ENCODE data around the gene APBB2. TPM values are rescaled to one million over a fixed set of nuclear protein-coding genes. Genes with fewer than 3 reads are reported as not detected.
"Not testable (repeated sequence)": the region's sequence is repeated elsewhere in the genome, so short reads cannot be mapped to it uniquely, and the experiment has no call there.

APBB2 gene
- total RNA-seq, 1 donor from 2014 or later = 121 TPM

DNA sequence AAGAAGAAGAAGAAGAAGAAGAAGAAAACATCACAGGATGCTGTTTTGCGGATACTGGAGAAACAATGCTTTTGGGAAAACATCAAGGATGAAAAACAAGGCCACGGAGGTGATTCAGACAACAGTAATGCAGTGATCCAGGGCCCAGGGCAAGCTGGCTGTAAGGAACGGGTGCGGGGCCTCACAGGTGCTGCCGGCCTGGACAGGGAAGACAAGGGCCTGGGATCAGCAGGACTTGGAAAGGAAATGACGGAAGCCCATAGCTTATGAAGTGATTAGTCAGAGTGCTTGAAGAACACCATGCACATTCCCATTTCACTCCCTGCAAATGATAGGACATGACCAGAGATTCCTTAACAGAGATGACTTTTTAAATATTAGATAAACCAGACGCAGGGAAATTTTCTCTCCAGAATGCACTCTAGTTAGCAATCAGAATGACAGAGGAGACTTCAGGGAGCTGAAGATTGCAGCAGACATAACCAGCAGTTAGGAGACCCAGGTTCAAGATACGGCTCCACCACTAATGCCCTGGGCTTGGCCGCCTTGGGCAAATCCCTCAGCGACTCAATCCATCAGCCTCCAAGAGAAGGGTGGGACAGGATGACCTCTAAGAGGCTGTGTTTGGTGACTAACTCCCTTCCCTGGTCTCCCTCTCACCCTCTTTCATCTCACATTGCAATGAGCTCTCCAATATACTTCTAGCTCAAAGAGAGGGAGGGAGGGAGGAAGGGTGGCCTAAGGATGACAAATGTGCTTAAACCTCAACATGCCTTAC, 54.1 kb downstream of the APBB2 start:
- no peak for DNase-seq (ENCODE audit: low spot score)

- no peak for DNase-seq (ENCODE audit: low spot score)
Observed at GRCh38 chr4:41158756-41159155, 55.6 kb downstream of the APBB2 start.

- no peak for DNase-seq (ENCODE audit: low spot score)
Observed at GRCh38 chr4:41158274-41158673, 56.1 kb downstream of the APBB2 start.

DNA sequence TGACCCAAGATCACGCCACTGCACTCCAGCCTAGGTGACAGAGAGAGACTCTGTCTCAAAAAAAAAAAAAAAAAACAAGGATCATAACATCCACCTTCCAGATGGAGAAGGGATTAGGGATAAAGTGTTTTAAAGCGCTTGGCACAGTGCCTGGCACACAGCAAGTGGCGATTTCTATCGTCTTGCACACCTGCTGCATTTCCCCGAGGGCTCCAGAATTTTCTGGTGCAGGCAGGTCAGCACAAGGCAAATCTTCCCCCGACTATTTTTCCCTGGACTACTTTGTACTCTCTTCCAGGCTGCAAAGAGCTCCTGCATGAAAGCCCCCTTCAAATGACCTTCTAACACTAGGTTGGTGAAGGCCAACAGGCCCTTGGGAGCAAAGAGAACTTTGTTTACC, 57.3 kb downstream of the APBB2 start:
- no peak for DNase-seq (ENCODE audit: low spot score)

DNA sequence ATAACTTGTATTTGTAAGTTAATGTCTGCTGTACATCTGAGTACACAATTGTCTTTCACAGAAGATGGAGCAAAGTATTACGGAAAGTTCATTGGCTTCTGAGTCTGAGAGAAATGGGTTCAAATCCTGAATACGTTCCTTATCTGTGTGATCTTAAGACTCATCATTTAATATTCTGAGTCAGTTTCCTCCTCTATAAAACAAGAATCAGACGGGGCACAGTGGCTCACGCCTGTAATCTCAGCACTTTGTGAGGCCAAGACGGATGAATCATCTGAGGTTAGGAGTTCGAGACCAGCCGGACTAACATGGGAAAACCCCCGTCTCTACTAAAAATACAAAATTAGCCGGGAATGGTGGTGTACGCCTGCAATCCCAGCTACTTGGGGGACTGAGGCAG, 57.8 kb downstream of the APBB2 start:
- DNase-seq (ENCODE audit: low spot score) = no peak

DNA sequence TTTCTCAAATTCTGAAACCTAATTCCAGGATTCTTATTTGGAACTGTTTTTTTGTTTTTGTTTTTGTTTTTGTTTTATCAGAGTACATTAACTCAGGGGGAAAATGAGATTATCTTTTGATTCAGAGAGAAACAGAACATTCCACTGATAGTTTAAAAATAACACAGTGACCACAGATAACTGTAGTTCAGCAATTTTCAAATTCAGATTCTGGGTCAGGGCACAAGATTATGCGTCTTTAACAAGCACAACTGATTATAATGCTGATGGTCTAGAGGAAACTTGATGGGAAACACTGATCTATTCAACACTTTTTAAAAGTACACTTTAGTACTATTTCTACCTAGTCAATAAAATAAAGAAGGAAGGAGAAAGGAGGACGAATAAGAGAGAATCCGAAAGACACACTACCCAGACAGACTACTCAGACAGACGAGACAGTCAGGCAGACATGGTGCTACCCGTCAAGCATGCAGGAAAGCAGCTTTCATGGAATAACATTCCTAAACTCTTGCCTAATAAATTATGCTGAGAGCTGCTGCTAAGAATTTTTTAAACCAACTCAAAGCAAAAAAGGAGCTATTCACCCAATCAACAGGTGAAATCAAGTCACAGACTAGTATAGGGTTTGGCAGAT, 59.0 kb downstream of the APBB2 start:
- no peak for DNase-seq (ENCODE audit: low spot score)

- no peak for DNase-seq (ENCODE audit: low spot score)
Observed at GRCh38 chr4:41154814-41155177, 59.5 kb downstream of the APBB2 start.

- no peak for DNase-seq (ENCODE audit: low spot score)
Observed at GRCh38 chr4:41154010-41154813, 60.1 kb downstream of the APBB2 start.

DNA sequence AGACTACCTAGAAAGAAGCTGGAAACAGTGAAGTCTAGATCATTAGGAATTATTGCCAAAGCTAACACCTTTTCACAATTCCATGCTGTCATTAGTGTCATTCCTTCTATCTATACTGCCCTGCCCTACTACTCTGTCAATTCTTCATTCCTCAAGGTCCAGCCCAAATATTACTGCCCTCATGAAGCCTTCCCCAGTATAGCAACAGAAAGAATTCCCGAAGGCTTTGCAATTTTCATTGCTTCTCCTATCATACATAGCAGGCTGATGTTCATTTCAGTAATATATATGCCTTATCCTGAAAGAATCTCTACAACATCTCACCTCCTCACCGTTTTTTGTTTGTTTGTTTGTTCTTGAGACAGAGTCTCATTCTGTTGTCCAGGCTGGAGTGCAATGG, 63.9 kb downstream of the APBB2 start:
- DNase-seq (ENCODE audit: low spot score) = no peak

DNA sequence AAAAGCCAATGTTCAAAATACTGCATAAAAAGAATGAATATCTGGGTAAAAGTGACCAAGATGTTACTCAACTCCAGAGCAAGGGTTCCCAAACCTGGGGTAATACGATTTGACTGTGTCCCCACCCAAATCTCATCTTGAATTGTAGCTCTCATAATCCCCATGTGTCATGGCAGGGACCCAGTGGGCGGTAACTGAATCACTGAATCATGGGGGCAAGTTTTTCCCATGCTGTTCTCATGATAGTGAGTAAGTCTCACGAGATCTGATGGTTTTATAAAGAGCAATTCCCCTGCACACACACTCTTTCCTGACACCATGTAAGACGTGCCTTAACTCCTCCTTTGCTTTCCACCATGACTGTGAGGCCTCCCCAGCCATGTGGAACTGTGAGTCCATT, 64.8 kb downstream of the APBB2 start:
- not testable (repeated sequence) for DNase-seq (ENCODE audit: low spot score)

- no peak for DNase-seq (ENCODE audit: low spot score)
Observed at GRCh38 chr4:41148931-41149330, 65.4 kb downstream of the APBB2 start.

- no peak for DNase-seq (ENCODE audit: low spot score)
Observed at GRCh38 chr4:41148292-41148691, 66.0 kb downstream of the APBB2 start.

DNA sequence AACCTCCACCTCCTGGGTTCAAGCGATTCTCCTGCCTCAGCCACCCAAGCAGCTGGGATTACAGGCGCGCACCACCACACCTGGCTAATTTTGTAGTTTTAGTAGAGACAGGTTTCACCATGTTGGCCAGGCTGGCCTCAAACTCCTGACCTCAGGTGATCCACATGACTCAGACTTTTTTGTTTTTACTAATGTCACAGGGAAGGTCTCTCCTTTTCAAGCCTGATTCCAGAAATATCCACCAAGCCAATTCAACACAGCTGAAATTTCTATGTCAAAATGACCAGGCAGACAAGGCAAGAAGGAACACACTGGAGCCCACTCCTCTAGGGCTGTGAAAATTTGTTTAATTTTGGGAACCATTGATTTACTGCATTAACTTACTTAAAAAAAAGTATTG, 66.8 kb downstream of the APBB2 start:
- not testable (repeated sequence) for DNase-seq (ENCODE audit: low spot score)

DNA sequence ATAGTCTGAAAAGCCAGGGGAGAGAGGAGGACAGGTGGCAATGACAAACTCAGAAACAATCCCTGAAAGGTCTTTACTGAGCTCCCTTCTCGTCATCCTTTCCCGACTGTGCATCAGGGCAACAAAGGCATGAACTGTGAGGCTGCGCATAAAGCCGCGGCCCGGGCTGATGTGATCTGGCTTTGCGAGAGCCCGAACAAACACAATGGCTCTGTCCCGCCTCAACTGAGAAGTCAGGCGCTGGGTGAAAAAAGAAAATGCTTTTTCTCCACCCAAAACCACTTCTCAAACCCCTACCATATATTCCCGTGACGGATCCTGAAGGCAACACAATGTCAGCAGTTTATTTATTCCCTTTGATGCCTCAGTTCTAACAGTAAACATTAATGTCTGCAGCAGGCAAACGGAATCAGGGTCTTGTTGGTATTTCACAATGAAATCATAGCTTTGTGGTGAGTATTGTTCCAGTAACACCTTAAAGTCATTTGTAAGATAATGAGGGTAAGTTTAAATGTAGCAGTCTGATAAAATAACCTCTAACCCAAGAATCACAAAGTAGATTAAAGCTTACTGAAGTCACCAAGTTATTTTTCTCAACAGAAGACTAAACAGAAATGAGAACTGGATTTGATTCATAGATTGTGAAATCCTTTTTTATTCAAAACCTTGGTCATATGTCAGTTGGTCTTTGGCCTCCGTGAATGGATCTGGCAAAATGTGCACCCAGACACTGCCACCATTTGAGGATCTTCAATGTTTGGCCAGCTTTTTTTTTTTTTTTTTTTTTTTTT, 67.4 kb downstream of the APBB2 start:
- no peak for DNase-seq (ENCODE audit: low spot score)

DNA sequence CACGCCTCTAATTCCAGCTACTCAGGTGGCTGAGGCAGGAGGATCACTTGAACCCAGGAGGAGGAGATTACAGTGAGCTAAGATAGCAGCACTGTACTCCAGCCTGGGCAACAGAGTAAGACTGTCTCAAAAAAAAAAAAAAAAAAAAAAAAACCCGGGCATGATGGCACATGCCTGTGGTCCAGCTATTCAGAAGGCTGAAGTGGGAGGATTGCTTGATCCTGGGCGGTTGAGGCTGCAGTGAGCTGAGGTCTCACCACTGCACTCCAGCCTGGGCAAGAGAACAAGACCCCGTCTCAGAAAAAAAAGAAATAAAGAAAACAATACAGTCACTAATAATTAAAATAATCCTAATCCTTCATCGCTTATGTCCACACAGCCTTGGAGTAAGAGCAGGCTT, 68.1 kb downstream of the APBB2 start:
- no peak for DNase-seq (ENCODE audit: low spot score)

DNA sequence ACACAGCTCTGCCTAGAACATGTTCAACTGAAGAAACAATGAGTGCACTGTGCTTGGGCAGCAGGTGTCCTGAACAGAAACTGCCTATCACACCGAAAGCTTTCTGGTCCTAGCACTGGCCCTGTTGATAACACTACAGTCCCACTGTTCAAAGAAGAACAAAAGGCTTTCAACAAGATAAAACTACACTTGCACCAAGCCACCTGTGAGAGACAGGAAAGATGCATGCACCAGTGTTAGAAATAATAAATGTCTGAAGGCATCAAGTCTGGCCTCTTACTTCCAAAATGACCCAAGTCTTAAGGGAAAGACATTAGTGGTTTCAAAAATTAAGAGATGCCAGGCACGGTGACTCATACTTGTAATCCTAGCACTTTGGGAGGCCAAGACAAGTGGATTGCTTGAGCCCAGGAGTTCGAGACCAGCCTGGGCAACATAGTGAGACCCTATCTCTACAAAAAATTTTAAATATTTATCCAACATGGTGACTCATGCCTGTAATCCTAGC, 68.7 kb downstream of the APBB2 start:
- DNase-seq (ENCODE audit: low spot score) = no peak

DNA sequence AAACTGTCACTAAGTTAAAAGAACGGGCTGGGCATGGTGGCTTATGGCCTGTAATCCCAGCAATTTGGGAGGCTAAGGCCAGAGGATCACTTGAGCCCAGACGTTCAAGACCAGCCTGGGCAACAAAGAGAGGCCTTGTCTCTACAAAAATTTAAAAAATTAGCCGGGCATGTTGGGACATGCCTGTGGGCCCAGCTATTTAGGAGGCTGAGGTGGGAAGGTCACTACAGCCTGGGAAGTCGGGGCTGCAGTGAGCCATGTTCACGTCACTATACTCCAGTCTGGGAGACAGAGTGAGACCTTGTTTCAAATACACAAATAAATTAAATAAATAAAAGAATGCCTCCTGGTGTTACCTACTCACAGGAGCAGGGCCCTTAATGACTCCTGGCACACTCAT, 69.5 kb downstream of the APBB2 start:
- no peak for DNase-seq (ENCODE audit: low spot score)

DNA sequence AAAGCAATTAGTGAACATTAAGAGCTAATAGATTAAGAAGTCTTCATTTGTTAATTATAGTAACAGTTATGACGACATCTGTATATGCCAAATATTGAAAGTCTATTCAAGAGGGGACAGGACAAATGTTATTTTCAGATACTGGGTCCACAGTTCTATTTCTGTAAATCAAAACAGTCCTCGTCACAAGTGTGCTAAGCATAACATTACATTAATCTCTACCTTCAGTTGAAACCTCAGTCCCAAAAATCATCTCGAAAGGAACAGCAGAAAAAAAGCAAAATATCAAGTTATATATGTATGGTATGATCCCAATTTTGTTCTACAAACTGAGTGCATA, 70.3 kb downstream of the APBB2 start:
- DNase-seq (ENCODE audit: low spot score) = no peak

DNA sequence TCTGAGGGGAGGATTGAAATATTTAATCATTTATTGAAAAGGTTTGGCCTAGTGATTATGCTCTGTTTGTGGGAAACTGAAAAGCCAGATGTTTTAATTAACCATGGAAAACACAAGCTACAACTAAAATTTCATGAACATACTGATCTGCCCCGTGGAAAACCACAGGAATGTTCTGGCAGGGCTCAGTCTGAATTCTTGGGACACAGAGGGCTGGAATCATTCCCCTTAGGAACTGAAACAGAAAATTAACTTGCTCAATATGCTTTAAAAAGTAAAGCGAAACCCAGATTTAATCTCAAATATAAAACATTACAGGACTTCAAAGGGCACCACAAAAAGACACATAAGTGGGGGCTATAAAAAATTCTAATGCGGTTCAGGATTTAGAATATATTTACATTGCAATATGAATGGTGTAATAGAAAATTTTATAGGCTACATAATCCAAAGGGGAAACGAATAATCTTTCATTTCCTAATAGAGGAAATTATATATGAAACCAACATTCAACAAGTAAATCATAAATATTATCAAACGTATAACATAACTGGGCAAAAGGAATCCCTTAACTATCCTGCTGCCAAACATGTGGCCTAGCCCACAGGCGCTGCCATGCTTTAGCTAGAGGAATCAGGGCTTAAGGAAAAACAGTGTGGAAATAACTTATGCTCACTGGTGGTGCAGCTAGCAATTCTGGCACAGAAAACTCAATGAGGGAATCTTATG, 70.9 kb downstream of the APBB2 start:
- no peak for DNase-seq (ENCODE audit: low spot score)

DNA sequence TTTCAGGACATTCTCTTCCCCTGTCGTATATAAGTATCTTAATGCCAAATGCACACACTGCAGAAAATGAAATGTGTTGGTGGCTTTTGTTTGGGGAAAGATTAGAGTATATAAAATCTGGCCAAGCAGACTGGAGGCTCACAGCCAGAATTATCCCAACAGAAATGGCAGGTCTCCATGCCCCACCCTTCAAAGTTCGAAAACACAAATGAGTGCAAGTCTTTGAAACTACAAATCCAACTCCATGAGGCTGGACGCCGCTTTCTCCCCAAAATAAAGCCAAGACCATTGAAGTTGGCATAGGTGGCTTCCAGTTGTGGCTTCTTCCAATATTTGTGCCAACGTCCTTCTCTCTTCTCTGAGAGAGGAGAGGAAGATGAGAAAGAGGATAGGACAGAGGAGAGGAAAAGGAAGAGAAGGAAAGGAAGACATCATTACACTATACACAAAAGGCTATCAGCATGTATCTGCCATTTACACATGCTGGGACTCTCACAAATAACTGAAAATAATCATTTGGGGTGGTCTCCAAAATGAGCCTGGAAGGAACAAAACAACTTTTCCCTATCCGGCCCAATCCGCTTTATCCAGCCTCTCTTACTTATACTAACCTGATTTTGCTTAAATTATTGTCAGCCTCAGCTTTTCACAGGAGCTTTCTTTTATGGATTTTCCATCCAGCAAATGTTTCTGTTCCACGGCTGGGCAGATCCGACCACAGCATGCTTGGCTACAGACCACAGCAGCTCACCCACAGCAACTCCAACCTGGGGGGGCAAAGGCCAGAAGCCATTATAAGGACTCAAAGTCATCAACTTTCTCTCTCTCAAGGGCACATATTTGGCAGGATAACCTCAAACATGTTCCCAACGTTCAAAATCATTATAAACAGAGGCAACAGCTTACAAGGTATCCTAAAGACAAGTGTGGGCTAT, 71.7 kb downstream of the APBB2 start:
- no peak for DNase-seq (ENCODE audit: low spot score)
